M059J (cell line): ENCODE measurements around the gene SFXN3. TPM values are rescaled to one million over a fixed set of nuclear protein-coding genes. Genes with fewer than 3 reads are reported as not detected.
A peak's percentile ranks its signal among the peaks of the same experiment; 100 is the strongest.

ENCODE experiments used
- DNase-seq: peaks from one replicate; pipeline ENCODE4 v3.0.0-alpha.2; 2012; ENCODE audit warnings: low read depth
- total RNA-seq: library from RNA; depleted of rRNA; stranded (reverse); fragments of >200 nt; shearing (Covaris generic); gene quantifications from 2 replicates; pipeline ENCODE4 v1.2.3, GENCODE V29; 2014

Gene SFXN3
- total RNA-seq, 1 experiment from 2014 or later = 58.0 TPM

- DNase-seq = no peak
Observed at GRCh38 chr10:100999742-101000126, 31.3 kb upstream of the SFXN3 start, which contains the start of gene LZTS2. Gene LZTS2 (plus strand): TSS chr10:100999808. CDS start chr10:101002539, 2,731 bp downstream.

- DNase-seq = peak; percentile 48
Observed at GRCh38 chr10:101000127-101000914, 30.7 kb upstream of the SFXN3 start.

GRCh38 chr10:101000915-101001658, 29.9 kb upstream of the SFXN3 start:
- peak; percentile 85 for DNase-seq

- DNase-seq = no peak
Observed at GRCh38 chr10:101001659-101002035, 29.4 kb upstream of the SFXN3 start.

GRCh38 chr10:101002456-101002855, 28.6 kb upstream of the SFXN3 start:
- DNase-seq = no peak

- no peak for DNase-seq
Observed at GRCh38 chr10:101003639-101004206, 27.3 kb upstream of the SFXN3 start.

GRCh38 chr10:101005361-101005760, 25.7 kb upstream of the SFXN3 start:
- DNase-seq = no peak

- no peak for DNase-seq
Observed at GRCh38 chr10:101005869-101006567, 25.0 kb upstream of the SFXN3 start.

GRCh38 chr10:101006593-101007098, 24.4 kb upstream of the SFXN3 start:
- no peak for DNase-seq

GRCh38 chr10:101007099-101007711, 23.8 kb upstream of the SFXN3 start:
- no peak for DNase-seq

- peak; percentile 39 for DNase-seq
Observed at GRCh38 chr10:101007915-101008822, 22.9 kb upstream of the SFXN3 start.

GRCh38 chr10:101008823-101009423, 22.1 kb upstream of the SFXN3 start:
- no peak for DNase-seq

GRCh38 chr10:101010329-101010728, 20.7 kb upstream of the SFXN3 start:
- DNase-seq = no peak

- no peak for DNase-seq
Observed at GRCh38 chr10:101011517-101012423, 19.3 kb upstream of the SFXN3 start.

- DNase-seq = peak; percentile 94
Observed at GRCh38 chr10:101012525-101013364, 18.3 kb upstream of the SFXN3 start.

- DNase-seq = no peak
Observed at GRCh38 chr10:101013365-101013825, 17.6 kb upstream of the SFXN3 start.

- DNase-seq = peak; percentile 63
Observed at GRCh38 chr10:101014230-101014884, 16.7 kb upstream of the SFXN3 start.
